Suprapubic skin (tissue), 4 donors: Measurements from ENCODE around the gene GAN. TPM values are rescaled to one million over a fixed set of nuclear protein-coding genes. Genes with fewer than 3 reads are reported as not detected.

ENCODE experiments used
- DNase-seq, 2 donors: peaks; one replicate each; pipeline ENCODE4 v3.0.0-alpha.2; 2019; ENCODE audit warnings: low spot score in 2 of 2
- H3K27ac ChIP-seq: fragments of 200-600 bp; sonication (generic); one replicate; pipeline ENCODE4 v1.5.1; 2019
- H3K27me3 ChIP-seq: fragments of 200-600 bp; sonication (generic); one replicate; pipeline ENCODE4 v1.5.1; 2019
- H3K36me3 ChIP-seq: fragments of 200-600 bp; sonication (generic); one replicate; pipeline ENCODE4 v1.5.1; 2019
- H3K4me1 ChIP-seq: fragments of 200-600 bp; sonication (generic); one replicate; pipeline ENCODE4 v1.5.1; 2019
- H3K4me3 ChIP-seq: fragments of 200-600 bp; sonication (generic); one replicate; pipeline ENCODE4 v1.5.1; 2019; ENCODE audit warnings: mild to moderate bottlenecking
- H3K9me3 ChIP-seq: fragments of 200-600 bp; sonication (generic); one replicate; pipeline ENCODE4 v1.5.1; 2019
- EP300 ChIP-seq: sonication (generic); formaldehyde crosslinking; IDR thresholded peaks from one replicate; pipeline ENCODE4 v1.6.1; 2017; ENCODE audit warnings: antibody characterized with exemption
- POLR2A ChIP-seq, 2 donors: fragments of 450-650 bp; IDR thresholded peaks; one replicate each; pipeline ENCODE4 v1.6.1; 2017; ENCODE audit warnings: antibody characterized with exemption in 2 of 2, mild to moderate bottlenecking in 2 of 2, moderate library complexity in 2 of 2
- POLR2AphosphoS5 ChIP-seq, 3 donors: sonication (generic); formaldehyde crosslinking; IDR thresholded peaks; one replicate each; pipeline ENCODE4 v1.6.1; 2017; ENCODE audit warnings: antibody characterized with exemption in 3 of 3
- WGBS: methylation state at CpG from one replicate; pipeline ENCODE4 v1.1.5; 2018; 5-methylcytosine and 5-hydroxymethylcytosine counted together
- total RNA-seq, 4 donors: library from RNA; depleted of rRNA; stranded (reverse); fragments of >200 nt; gene quantifications; one replicate each; pipeline ENCODE4 v1.1.0, GENCODE V29; 2016
- TF ChIP-seq, protein P1 (sequence below), 2 donors: fragments of 200-600 bp in 1 of 2; fragments of 450-650 bp in 1 of 2; sonication (generic) in 1 of 2; IDR thresholded peaks; one replicate each; pipeline ENCODE4 v1.5.1; 2016 to 2019; ENCODE audit warnings: antibody characterized with exemption in 2 of 2, mild to moderate bottlenecking in 1 of 2, moderate library complexity in 1 of 2

Gene GAN
- total RNA-seq, 4 donors from 2014 or later, result 74.3 to 168 (median 130) TPM

DNA sequence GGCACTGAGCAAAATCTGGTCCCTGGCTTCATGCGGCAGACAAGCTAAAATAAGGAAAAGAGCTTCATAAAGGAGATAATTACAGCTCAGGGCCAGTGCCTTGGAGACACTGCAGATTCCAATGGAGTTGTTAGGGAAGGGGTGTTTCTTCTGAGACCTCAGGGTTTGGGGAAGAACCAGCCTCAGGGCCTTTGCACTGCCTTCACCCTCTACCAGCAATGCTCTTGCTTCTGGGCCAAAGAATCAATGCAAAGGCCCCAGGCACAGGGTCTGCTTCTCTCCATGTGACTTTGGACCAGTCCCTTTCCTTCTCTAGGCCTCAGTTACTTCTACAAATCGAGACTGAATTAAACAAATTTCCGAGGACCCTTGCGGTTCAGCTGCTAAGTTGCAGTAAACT lies 36.2 kb upstream of the GAN start:
- 90% methylated on average over 4 of the region's 4 CpGs for WGBS
- H3K36me3 ChIP-seq, result no peaks in the 10 kb centered on the region
- H3K4me3 ChIP-seq, result no peak overlapping the region
- no peaks in the 10 kb centered on the region for H3K9me3 ChIP-seq
- DNase-seq, result no peak
- H3K4me1 ChIP-seq, result peaks cover 26% of the 10 kb centered on the region
- TF ChIP-seq EP300 (no peak), POLR2A (IDR thresholded peaks at IDR 0.05) (no peak), POLR2AphosphoS5 (IDR thresholded peaks at IDR 0.05) (no peak)
- TF ChIP-seq, protein P1, sequence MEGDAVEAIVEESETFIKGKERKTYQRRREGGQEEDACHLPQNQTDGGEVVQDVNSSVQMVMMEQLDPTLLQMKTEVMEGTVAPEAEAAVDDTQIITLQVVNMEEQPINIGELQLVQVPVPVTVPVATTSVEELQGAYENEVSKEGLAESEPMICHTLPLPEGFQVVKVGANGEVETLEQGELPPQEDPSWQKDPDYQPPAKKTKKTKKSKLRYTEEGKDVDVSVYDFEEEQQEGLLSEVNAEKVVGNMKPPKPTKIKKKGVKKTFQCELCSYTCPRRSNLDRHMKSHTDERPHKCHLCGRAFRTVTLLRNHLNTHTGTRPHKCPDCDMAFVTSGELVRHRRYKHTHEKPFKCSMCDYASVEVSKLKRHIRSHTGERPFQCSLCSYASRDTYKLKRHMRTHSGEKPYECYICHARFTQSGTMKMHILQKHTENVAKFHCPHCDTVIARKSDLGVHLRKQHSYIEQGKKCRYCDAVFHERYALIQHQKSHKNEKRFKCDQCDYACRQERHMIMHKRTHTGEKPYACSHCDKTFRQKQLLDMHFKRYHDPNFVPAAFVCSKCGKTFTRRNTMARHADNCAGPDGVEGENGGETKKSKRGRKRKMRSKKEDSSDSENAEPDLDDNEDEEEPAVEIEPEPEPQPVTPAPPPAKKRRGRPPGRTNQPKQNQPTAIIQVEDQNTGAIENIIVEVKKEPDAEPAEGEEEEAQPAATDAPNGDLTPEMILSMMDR (IDR thresholded peaks at IDR 0.05), result no peak
- peak overlapping the region; percentile 79 for H3K27ac ChIP-seq
- no peaks in the 10 kb centered on the region for H3K27me3 ChIP-seq

DNA sequence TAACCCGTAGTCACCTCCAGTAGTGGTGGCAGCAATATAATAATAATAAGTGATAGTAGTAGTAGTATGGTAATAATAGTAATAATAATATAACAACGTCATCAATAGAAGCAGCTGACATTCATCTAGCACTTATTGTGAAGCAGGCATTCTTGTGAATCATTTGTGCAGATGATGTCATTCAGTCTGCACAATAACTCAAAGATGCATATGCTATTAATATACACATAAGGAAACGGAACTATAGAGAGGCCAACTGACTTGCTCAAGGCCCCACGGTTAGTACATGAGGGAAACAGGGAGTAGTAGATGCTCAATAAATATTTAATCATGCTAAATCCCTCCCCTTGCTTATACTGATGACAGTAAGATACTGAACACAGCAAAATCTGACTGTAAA lies 35.4 kb upstream of the GAN start:
- Histone ChIP-seq H3K36me3 (no peaks in the 10 kb centered on the region), H3K4me3 (no peak overlapping the region), H3K27me3 (no peaks in the 10 kb centered on the region), H3K4me1 (peaks cover 25% of the 10 kb centered on the region), H3K27ac (no peak overlapping the region), H3K9me3 (no peaks in the 10 kb centered on the region)
- WGBS, result 35% methylated on average over 4 of the region's 4 CpGs
- no peak for TF ChIP-seq EP300
- no peak for TF ChIP-seq POLR2AphosphoS5 (IDR thresholded peaks at IDR 0.05)
- TF ChIP-seq POLR2A (IDR thresholded peaks at IDR 0.05), result no peak
- TF ChIP-seq, protein P1 (IDR thresholded peaks at IDR 0.05), result no peak
- DNase-seq, result no peak

DNA sequence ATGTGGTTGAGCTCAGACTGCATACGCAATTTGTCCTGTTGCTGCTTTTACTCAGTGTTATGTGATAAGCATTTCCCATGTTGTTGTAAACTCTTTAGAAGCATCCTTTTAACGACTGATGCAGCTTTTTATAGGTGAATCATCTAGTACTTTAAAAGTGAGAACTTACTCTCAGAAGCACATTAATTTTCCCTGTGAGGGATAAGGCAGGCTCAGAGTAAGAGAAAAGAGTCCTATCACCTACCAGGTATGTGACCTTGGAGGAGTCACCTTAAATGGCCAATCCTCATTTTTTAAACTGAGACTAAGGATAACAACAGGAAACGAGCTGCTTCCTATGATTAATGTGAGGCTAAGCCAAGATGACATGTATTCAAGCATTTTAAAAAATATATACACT lies 34.4 kb upstream of the GAN start:
- Histone ChIP-seq H3K4me3 (no peak overlapping the region), H3K27me3 (no peaks in the 10 kb centered on the region), H3K9me3 (no peaks in the 10 kb centered on the region), H3K36me3 (no peaks in the 10 kb centered on the region), H3K4me1 (peaks cover 20% of the 10 kb centered on the region), H3K27ac (no peak overlapping the region)
- WGBS, result 37% methylated on average over 3 of the region's 3 CpGs
- DNase-seq, result no peak
- TF ChIP-seq, protein P1 (IDR thresholded peaks at IDR 0.05), result no peak

DNA sequence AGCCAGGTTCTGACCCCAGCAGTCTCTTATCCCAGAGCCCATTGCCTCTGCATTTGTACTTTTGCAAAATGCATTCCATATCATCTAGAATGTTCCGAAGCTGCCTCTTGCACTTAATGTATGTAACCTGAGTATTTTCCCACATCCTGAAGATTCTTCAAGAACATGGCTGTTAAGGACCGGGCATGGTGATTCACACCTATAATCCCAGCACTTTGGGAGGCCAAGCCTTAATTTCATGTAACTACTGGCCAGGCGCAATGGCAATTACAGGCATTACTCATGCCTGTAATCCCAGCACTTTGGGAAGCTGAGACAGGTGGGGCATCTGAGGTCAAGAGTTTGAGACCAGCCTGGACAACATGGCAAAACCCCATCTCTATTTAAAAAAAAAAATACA lies 31.7 kb upstream of the GAN start:
- no peak for DNase-seq

DNA sequence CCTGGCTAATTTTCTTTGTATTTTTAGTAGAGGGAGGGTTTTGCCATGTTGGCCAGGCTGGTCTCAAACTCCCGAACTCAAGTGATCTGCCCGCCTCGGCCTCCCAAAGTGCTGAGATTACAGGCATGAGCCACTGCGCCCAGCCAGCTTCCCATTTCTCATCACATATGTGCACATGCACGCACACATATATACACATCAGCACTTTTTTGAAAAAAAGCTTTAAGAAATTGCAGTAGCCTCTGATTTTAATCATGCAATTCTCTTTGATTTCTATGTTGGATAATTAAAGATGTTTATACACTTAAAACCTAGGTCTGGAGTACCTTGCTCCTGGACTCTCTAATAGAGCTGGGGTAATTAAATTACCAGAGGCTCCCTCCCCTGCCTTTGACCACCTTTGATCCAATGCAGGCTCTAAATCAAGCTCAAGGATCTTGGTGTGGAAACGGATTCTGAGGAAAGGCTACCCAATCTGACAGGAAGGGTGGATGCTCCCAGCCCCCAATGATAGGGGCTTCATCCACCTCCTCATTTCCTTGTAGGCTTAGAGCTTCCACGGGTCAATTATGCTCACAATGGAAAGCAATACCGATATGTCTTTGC lies 29.7 kb upstream of the GAN start:
- Histone ChIP-seq H3K4me3 (no peak overlapping the region), H3K4me1 (no peaks in the 10 kb centered on the region), H3K27ac (no peak overlapping the region), H3K27me3 (no peaks in the 10 kb centered on the region), H3K9me3 (no peaks in the 10 kb centered on the region), H3K36me3 (no peaks in the 10 kb centered on the region)
- 74% methylated on average over 8 of the region's 8 CpGs for WGBS
- DNase-seq, result no peak
- TF ChIP-seq, protein P1 (IDR thresholded peaks at IDR 0.05), result no peak
- TF ChIP-seq POLR2A (IDR thresholded peaks at IDR 0.05), result no peak
- no peak for TF ChIP-seq EP300
- no peak for TF ChIP-seq POLR2AphosphoS5 (IDR thresholded peaks at IDR 0.05)

More for the DNA sequence above, 31.7 kb upstream of the GAN start:
- H3K9me3 ChIP-seq, result no peaks in the 10 kb centered on the region
- H3K4me3 ChIP-seq, result no peak overlapping the region
- 92% methylated on average over 3 of the region's 3 CpGs for WGBS
- TF ChIP-seq POLR2A (IDR thresholded peaks at IDR 0.05) (no peak), POLR2AphosphoS5 (IDR thresholded peaks at IDR 0.05) (no peak), EP300 (no peak)
- TF ChIP-seq, protein P1 (IDR thresholded peaks at IDR 0.05), result no peak
- no peaks in the 10 kb centered on the region for H3K27me3 ChIP-seq
- no peak overlapping the region for H3K27ac ChIP-seq
- no peaks in the 10 kb centered on the region for H3K36me3 ChIP-seq
- H3K4me1 ChIP-seq, result peaks cover 2% of the 10 kb centered on the region
